Measurements from ENCODE around the gene CEBPE.

CEBPE gene

GRCh38 chr14:23102801-23103200 lies 16.3 kb downstream of the CEBPE start:
- peaks cover 10% of the 10 kb centered on the region for H3K79me2 ChIP-seq
- H3K4me2 ChIP-seq (ENCODE audit: low read length) = no peak overlapping the region
- no peaks in the 10 kb centered on the region for H3K27me3 ChIP-seq (ENCODE audit: control insufficient read depth, insufficient read depth, low read length)
- no peaks in the 10 kb centered on the region for H3K4me1 ChIP-seq
- H3K4me3 ChIP-seq (ENCODE audit: low read depth, low read length) = no peak overlapping the region
- H2AFZ ChIP-seq = no peak overlapping the region
- TF ChIP-seq CTCF (IDR thresholded peaks at IDR 0.05) = no peak
- no peaks in the 10 kb centered on the region for H3K36me3 ChIP-seq (ENCODE audit: control insufficient read depth, insufficient read depth, low read length)
- no peak overlapping the region for H3K27ac ChIP-seq
- no peak overlapping the region for H3K9ac ChIP-seq
- H3K9me3 ChIP-seq (ENCODE audit: control insufficient read depth, low read length) = no peaks in the 10 kb centered on the region

DNA sequence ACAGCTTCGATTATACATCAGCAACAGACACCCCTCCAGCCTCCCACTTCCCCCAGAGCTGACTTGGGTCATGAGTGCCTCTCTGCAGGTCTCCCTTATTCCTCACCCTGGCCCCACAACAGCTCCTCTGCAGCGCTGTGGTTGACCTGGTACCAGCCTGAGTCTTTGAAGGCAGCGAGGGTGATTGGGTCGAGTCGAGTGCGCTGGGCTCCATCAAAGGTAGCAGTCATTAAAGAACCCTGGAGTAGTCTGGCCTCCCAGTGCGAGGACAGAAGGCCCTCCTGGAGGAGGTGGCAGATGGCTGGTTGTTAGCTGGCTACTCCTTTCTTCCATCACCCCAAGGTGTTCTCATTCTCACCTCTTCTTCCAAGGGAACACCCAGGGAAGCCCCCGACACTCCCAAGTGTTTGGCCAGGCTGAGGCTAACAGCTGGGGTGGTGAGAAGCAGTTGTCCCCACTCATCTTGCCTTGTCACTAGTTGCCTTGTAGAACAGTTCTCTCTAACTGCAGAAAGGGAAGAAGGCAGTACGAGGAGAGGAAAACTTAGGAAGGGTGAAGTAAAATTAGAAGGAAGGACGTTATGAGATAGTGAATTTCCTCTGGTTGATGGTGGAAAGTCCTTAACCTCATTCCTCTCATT lies 16.9 kb downstream of the CEBPE start:
- no peak overlapping the region for H3K9ac ChIP-seq
- no peak overlapping the region for H3K4me2 ChIP-seq (ENCODE audit: low read length)
- no peaks in the 10 kb centered on the region for H3K4me1 ChIP-seq
- no peaks in the 10 kb centered on the region for H3K36me3 ChIP-seq (ENCODE audit: control insufficient read depth, insufficient read depth, low read length)
- peaks cover 12% of the 10 kb centered on the region for H3K79me2 ChIP-seq
- no peak overlapping the region for H3K4me3 ChIP-seq (ENCODE audit: low read depth, low read length)
- H2AFZ ChIP-seq = no peak overlapping the region
- H3K27me3 ChIP-seq (ENCODE audit: control insufficient read depth, insufficient read depth, low read length) = no peaks in the 10 kb centered on the region
- H3K9me3 ChIP-seq (ENCODE audit: control insufficient read depth, low read length) = no peaks in the 10 kb centered on the region
- no peak overlapping the region for H3K27ac ChIP-seq
- TF ChIP-seq CTCF (IDR thresholded peaks at IDR 0.05) = no peak

DNA sequence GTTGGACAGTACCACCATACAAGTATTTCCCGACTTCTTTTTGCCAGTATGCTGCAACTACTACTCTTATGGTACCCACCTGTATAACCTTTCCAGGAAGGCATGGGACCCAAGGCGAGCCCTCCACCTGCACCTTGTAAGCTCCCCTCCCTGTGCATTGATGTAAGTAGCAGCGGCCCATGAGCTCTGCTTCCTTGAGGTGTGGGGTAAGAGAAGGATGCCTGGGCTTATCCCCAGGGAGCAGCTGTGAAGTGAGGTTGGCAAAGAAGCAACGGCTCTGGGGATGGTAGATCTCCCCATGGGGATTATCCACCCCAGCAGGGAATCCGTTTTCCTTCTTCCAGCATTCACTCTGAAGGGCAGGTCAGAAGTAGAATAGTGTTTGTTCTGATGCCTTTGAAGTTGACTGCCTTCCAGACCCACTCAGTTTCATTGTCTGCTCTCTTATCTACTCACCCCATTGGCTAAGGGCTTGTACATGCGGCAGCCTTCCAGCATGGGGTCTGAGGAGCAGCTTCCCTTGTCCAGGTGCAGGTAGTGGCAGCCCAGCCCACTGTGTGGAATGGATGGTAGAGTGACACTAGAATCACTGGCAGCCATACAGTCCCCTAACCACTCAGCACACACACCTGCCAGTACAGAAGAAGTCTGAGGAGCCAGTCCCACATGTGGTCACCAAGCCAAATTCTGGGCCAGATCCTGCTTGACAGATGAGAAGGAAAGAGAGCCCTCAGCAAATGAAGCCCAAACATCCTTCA lies 17.7 kb downstream of the CEBPE start:
- Histone ChIP-seq H3K4me1 (no peaks in the 10 kb centered on the region), H3K4me3 (ENCODE audit: low read depth, low read length) (no peak overlapping the region), H3K79me2 (peaks cover 14% of the 10 kb centered on the region), H3K4me2 (ENCODE audit: low read length) (no peak overlapping the region), H3K27me3 (ENCODE audit: control insufficient read depth, insufficient read depth, low read length) (no peaks in the 10 kb centered on the region), H2AFZ (no peak overlapping the region), H3K27ac (no peak overlapping the region), H3K9me3 (ENCODE audit: control insufficient read depth, low read length) (no peaks in the 10 kb centered on the region), H3K36me3 (ENCODE audit: control insufficient read depth, insufficient read depth, low read length) (no peaks in the 10 kb centered on the region), H3K9ac (no peak overlapping the region)
- TF ChIP-seq CTCF (IDR thresholded peaks at IDR 0.05) = no peak

DNA sequence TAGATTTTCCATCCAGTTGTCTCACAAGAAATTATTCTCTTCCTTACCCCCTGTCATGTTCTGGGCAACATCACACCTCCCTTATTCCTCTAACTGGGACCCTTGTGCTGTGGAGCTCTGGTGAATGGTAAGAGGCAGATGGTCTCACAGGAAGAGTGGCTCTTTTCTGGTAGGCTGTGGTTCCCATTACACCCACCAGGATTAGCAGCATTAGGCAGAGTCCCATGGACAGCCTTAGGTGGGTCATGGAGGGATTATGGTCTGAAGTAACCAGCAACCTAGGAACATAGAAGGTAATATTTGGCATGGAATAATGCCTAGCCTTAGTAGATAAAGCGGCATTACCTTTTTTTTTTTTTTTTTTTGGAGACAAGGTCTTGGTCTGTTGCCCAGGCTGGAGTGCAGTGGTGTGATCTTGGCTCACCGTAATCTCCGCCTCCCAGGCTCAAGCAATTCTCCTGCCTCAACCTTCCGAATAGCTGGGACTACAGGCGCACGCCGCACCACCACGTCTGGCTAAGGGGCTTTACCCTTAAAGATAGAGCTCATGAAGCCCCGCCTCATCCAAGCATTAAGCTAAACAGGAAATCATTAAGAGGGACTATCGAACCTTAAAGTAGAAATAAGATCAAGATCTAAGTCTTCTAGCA lies 19.7 kb downstream of the CEBPE start:
- Histone ChIP-seq H3K9ac (no peak overlapping the region), H3K4me3 (ENCODE audit: low read depth, low read length) (no peak overlapping the region), H3K27me3 (ENCODE audit: control insufficient read depth, insufficient read depth, low read length) (no peaks in the 10 kb centered on the region), H3K36me3 (ENCODE audit: control insufficient read depth, insufficient read depth, low read length) (no peaks in the 10 kb centered on the region), H3K79me2 (peaks cover 18% of the 10 kb centered on the region), H3K27ac (no peak overlapping the region), H3K9me3 (ENCODE audit: control insufficient read depth, low read length) (no peaks in the 10 kb centered on the region), H3K4me2 (ENCODE audit: low read length) (no peak overlapping the region), H3K4me1 (no peaks in the 10 kb centered on the region), H2AFZ (no peak overlapping the region)
- TF ChIP-seq CTCF (IDR thresholded peaks at IDR 0.05) = no peak

Data from parathyroid adenoma (tissue), 2 donors.